ENCODE results near the gene TSHZ3. TPM values are rescaled to one million over a fixed set of nuclear protein-coding genes. Genes with fewer than 3 reads are reported as not detected.

The TSHZ3 gene
- total RNA-seq, 1 experiment from 2014 or later = not detected

- no peak for DNase-seq
- Histone ChIP-seq H3K27me3 (ENCODE audit: low read length) (no peaks in the 10 kb centered on the region), H3K9ac (ENCODE audit: low read length) (no peak overlapping the region), H4K20me1 (ENCODE audit: insufficient read depth, low read depth, low read length) (no peaks in the 10 kb centered on the region), H3K4me3 (ENCODE audit: low read length) (no peak overlapping the region), H3K9me2 (replicated peaks; ENCODE audit: insufficient read depth, low read length) (no peaks in the 10 kb centered on the region), H3K4me2 (ENCODE audit: low read depth, low read length, poor library complexity, severe bottlenecking) (no peak overlapping the region), H2AFZ (ENCODE audit: low read length) (no peak overlapping the region), H3K4me1 (ENCODE audit: low read length) (no peaks in the 10 kb centered on the region), H3K36me3 (ENCODE audit: insufficient read depth, low read length) (no peaks in the 10 kb centered on the region), H3K9me3 (ENCODE audit: low read length) (no peaks in the 10 kb centered on the region), H3K79me2 (ENCODE audit: low read length) (no peaks in the 10 kb centered on the region), H3K27ac (ENCODE audit: low read length) (no peak overlapping the region)
These were observed 31.7 kb downstream of the TSHZ3 start for GRCh38 chr19:31317570-31317969.

GRCh38 chr19:31317093-31317492 lies 32.1 kb downstream of the TSHZ3 start:
- no peaks in the 10 kb centered on the region for H3K36me3 ChIP-seq (ENCODE audit: insufficient read depth, low read length)
- H3K9ac ChIP-seq (ENCODE audit: low read length) = no peak overlapping the region
- H4K20me1 ChIP-seq (ENCODE audit: insufficient read depth, low read depth, low read length) = no peaks in the 10 kb centered on the region
- no peak overlapping the region for H3K27ac ChIP-seq (ENCODE audit: low read length)
- H3K4me2 ChIP-seq (ENCODE audit: low read depth, low read length, poor library complexity, severe bottlenecking) = no peak overlapping the region
- no peaks in the 10 kb centered on the region for H3K27me3 ChIP-seq (ENCODE audit: low read length)
- H3K4me1 ChIP-seq (ENCODE audit: low read length) = no peaks in the 10 kb centered on the region
- no peak overlapping the region for H2AFZ ChIP-seq (ENCODE audit: low read length)
- no peak for DNase-seq
- H3K9me2 ChIP-seq (replicated peaks; ENCODE audit: insufficient read depth, low read length) = no peaks in the 10 kb centered on the region
- H3K79me2 ChIP-seq (ENCODE audit: low read length) = no peaks in the 10 kb centered on the region
- no peak overlapping the region for H3K4me3 ChIP-seq (ENCODE audit: low read length)
- no peaks in the 10 kb centered on the region for H3K9me3 ChIP-seq (ENCODE audit: low read length)

GRCh38 chr19:31316201-31316951 lies 32.9 kb downstream of the TSHZ3 start:
- Histone ChIP-seq H3K9me2 (replicated peaks; ENCODE audit: insufficient read depth, low read length) (no peaks in the 10 kb centered on the region), H3K79me2 (ENCODE audit: low read length) (no peaks in the 10 kb centered on the region), H3K9me3 (ENCODE audit: low read length) (no peaks in the 10 kb centered on the region), H3K4me1 (ENCODE audit: low read length) (no peaks in the 10 kb centered on the region), H3K36me3 (ENCODE audit: insufficient read depth, low read length) (no peaks in the 10 kb centered on the region), H3K27me3 (ENCODE audit: low read length) (no peaks in the 10 kb centered on the region), H3K27ac (ENCODE audit: low read length) (no peak overlapping the region), H3K4me2 (ENCODE audit: low read depth, low read length, poor library complexity, severe bottlenecking) (no peak overlapping the region), H2AFZ (ENCODE audit: low read length) (no peak overlapping the region), H3K9ac (ENCODE audit: low read length) (no peak overlapping the region), H4K20me1 (ENCODE audit: insufficient read depth, low read depth, low read length) (no peaks in the 10 kb centered on the region), H3K4me3 (ENCODE audit: low read length) (no peak overlapping the region)
- DNase-seq = no peak

DNA sequence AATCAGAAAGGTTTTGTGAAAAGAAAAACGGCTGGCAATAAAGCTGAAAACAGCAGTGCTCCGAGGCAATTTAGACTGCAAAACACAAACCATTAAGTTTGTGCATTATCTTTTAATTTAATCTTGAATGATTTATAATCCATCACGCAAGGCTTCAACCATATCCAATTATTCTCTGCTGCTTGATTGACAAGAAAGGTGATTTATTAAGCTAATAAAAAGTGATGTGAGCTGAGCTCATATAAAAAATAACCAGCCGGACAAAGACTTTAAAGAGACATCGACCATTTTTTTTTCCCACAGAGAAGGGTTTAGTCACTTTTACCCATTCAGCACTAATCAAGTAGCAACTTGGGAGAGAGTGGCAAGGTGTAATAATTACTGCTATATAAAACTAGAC lies 33.6 kb downstream of the TSHZ3 start:
- Histone ChIP-seq H3K27ac (ENCODE audit: low read length) (no peak overlapping the region), H3K9ac (ENCODE audit: low read length) (no peak overlapping the region), H2AFZ (ENCODE audit: low read length) (no peak overlapping the region), H3K4me2 (ENCODE audit: low read depth, low read length, poor library complexity, severe bottlenecking) (no peak overlapping the region), H3K9me3 (ENCODE audit: low read length) (no peaks in the 10 kb centered on the region), H4K20me1 (ENCODE audit: insufficient read depth, low read depth, low read length) (no peaks in the 10 kb centered on the region), H3K27me3 (ENCODE audit: low read length) (no peaks in the 10 kb centered on the region), H3K4me3 (ENCODE audit: low read length) (no peak overlapping the region), H3K79me2 (ENCODE audit: low read length) (no peaks in the 10 kb centered on the region), H3K36me3 (ENCODE audit: insufficient read depth, low read length) (no peaks in the 10 kb centered on the region), H3K9me2 (replicated peaks; ENCODE audit: insufficient read depth, low read length) (no peaks in the 10 kb centered on the region), H3K4me1 (ENCODE audit: low read length) (no peaks in the 10 kb centered on the region)
- DNase-seq = no peak

DNA sequence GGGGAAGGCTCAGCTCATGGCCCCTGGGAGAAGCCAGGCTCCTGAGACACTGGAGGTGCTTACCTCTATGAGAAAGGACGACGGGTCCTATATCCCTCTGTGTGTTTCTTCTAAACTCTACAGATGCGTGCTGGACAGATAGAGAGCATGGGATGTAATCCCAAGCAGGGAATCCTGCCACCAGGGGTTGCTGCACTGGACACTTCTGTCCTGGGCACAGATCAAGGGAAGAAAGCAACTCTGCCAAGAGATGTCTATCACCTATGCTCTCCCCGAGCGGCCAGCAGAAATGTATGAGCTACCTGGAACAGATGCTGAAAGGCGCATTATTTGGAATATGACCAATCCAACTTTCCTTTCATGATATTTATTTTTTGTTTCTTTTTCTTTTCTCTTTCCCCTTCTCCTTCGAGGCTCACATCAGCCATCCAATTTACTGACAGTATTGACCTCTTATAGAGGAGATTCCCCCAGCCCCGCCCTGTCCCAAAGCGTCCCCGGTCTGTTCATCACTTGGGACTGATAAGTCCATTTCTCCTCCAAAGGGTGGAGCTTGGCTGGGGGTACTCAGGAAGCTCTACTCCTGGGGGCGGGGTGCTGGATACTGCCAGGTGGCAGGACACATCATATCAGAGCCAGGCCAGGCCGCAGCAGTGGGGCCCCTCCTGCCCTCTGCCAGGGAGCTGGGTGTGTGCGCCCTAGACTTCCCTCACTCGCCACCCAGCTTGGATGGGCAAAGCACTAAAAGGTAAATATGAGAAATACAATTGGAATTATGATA lies 34.2 kb downstream of the TSHZ3 start:
- H3K9me2 ChIP-seq (replicated peaks; ENCODE audit: insufficient read depth, low read length) = no peaks in the 10 kb centered on the region
- H3K27ac ChIP-seq (ENCODE audit: low read length) = no peak overlapping the region
- no peaks in the 10 kb centered on the region for H3K4me1 ChIP-seq (ENCODE audit: low read length)
- no peaks in the 10 kb centered on the region for H3K79me2 ChIP-seq (ENCODE audit: low read length)
- no peak overlapping the region for H3K4me2 ChIP-seq (ENCODE audit: low read depth, low read length, poor library complexity, severe bottlenecking)
- no peaks in the 10 kb centered on the region for H3K27me3 ChIP-seq (ENCODE audit: low read length)
- H3K4me3 ChIP-seq (ENCODE audit: low read length) = no peak overlapping the region
- DNase-seq = no peak
- no peak overlapping the region for H2AFZ ChIP-seq (ENCODE audit: low read length)
- no peaks in the 10 kb centered on the region for H4K20me1 ChIP-seq (ENCODE audit: insufficient read depth, low read depth, low read length)
- H3K36me3 ChIP-seq (ENCODE audit: insufficient read depth, low read length) = no peaks in the 10 kb centered on the region
- H3K9ac ChIP-seq (ENCODE audit: low read length) = no peak overlapping the region
- no peaks in the 10 kb centered on the region for H3K9me3 ChIP-seq (ENCODE audit: low read length)

GRCh38 chr19:31314156-31314555 lies 35.1 kb downstream of the TSHZ3 start:
- Histone ChIP-seq H3K4me2 (ENCODE audit: low read depth, low read length, poor library complexity, severe bottlenecking) (no peak overlapping the region), H3K4me1 (ENCODE audit: low read length) (no peaks in the 10 kb centered on the region), H3K9ac (ENCODE audit: low read length) (no peak overlapping the region), H3K36me3 (ENCODE audit: insufficient read depth, low read length) (no peaks in the 10 kb centered on the region), H3K9me2 (replicated peaks; ENCODE audit: insufficient read depth, low read length) (no peaks in the 10 kb centered on the region), H3K79me2 (ENCODE audit: low read length) (no peaks in the 10 kb centered on the region), H3K27me3 (ENCODE audit: low read length) (no peaks in the 10 kb centered on the region), H3K9me3 (ENCODE audit: low read length) (no peaks in the 10 kb centered on the region), H3K27ac (ENCODE audit: low read length) (no peak overlapping the region), H4K20me1 (ENCODE audit: insufficient read depth, low read depth, low read length) (no peaks in the 10 kb centered on the region), H3K4me3 (ENCODE audit: low read length) (no peak overlapping the region), H2AFZ (ENCODE audit: low read length) (no peak overlapping the region)
- DNase-seq = no peak

DNA sequence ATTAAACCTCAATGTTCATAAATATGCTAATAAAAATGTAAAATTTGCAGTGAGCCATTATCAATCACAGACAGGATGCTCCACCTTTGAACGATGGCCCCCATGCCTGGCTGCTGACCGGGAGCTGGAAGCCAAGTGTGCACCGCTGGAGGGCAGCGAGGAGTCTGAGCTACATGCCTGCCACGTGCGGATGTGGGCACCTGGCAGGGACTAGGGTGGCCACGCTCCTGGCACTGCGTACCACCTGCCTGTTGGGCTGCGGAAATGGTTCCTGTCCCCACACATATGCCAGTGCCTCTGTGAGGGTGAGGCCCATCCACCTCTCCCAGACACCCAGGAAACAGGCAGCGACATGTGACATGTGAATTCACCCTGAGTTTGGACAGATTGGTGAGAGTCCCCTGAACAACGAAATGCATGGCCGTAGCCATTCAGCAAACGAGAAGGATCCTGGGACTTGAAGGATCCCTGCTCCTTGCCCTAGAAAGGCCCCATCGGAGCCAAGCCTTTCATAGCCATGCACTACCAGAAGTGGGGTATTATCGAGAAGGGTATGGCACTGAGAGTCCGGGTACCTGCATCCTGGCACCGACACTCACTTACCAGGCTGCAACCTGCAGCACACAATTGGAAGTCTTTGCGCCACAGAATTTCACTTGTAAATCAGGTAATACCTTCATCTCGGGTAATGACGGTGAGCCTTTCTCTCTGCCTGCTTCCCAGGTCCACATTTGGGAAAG lies 35.8 kb downstream of the TSHZ3 start:
- H3K4me2 ChIP-seq (ENCODE audit: low read depth, low read length, poor library complexity, severe bottlenecking) = no peak overlapping the region
- no peak overlapping the region for H3K27ac ChIP-seq (ENCODE audit: low read length)
- H3K79me2 ChIP-seq (ENCODE audit: low read length) = no peaks in the 10 kb centered on the region
- no peaks in the 10 kb centered on the region for H3K4me1 ChIP-seq (ENCODE audit: low read length)
- no peaks in the 10 kb centered on the region for H3K27me3 ChIP-seq (ENCODE audit: low read length)
- no peaks in the 10 kb centered on the region for H3K9me2 ChIP-seq (replicated peaks; ENCODE audit: insufficient read depth, low read length)
- H3K9me3 ChIP-seq (ENCODE audit: low read length) = no peaks in the 10 kb centered on the region
- no peaks in the 10 kb centered on the region for H3K36me3 ChIP-seq (ENCODE audit: insufficient read depth, low read length)
- H3K4me3 ChIP-seq (ENCODE audit: low read length) = no peak overlapping the region
- no peak overlapping the region for H2AFZ ChIP-seq (ENCODE audit: low read length)
- no peaks in the 10 kb centered on the region for H4K20me1 ChIP-seq (ENCODE audit: insufficient read depth, low read depth, low read length)
- H3K9ac ChIP-seq (ENCODE audit: low read length) = no peak overlapping the region
- DNase-seq = no peak

- H3K27me3 ChIP-seq (ENCODE audit: low read length) = no peaks in the 10 kb centered on the region
- H3K79me2 ChIP-seq (ENCODE audit: low read length) = no peaks in the 10 kb centered on the region
These were observed 36.5 kb downstream of the TSHZ3 start for GRCh38 chr19:31312677-31313244.

More at GRCh38 chr19:31312677-31313244, 36.5 kb downstream of the TSHZ3 start:
- no peak overlapping the region for H3K4me2 ChIP-seq (ENCODE audit: low read depth, low read length, poor library complexity, severe bottlenecking)
- H3K9ac ChIP-seq (ENCODE audit: low read length) = no peak overlapping the region
- no peaks in the 10 kb centered on the region for H4K20me1 ChIP-seq (ENCODE audit: insufficient read depth, low read depth, low read length)
- no peak overlapping the region for H3K4me3 ChIP-seq (ENCODE audit: low read length)
- no peak overlapping the region for H2AFZ ChIP-seq (ENCODE audit: low read length)
- H3K9me3 ChIP-seq (ENCODE audit: low read length) = no peaks in the 10 kb centered on the region
- no peaks in the 10 kb centered on the region for H3K36me3 ChIP-seq (ENCODE audit: insufficient read depth, low read length)
- no peaks in the 10 kb centered on the region for H3K9me2 ChIP-seq (replicated peaks; ENCODE audit: insufficient read depth, low read length)
- no peak overlapping the region for H3K27ac ChIP-seq (ENCODE audit: low read length)
- DNase-seq = no peak
- H3K4me1 ChIP-seq (ENCODE audit: low read length) = no peaks in the 10 kb centered on the region
